GM18499 (cell line): Measurements from ENCODE around the gene KLHL14.

Experiments used
- ATAC-seq: cut with Tn5 transposase; IDR thresholded peaks from one replicate; pipeline ENCODE4 v1.9.1; 2021; ENCODE audit warnings: moderate number of reproducible peaks; ENCODE audit not compliant: insufficient read depth, unreplicated experiment

KLHL14 gene

DNA sequence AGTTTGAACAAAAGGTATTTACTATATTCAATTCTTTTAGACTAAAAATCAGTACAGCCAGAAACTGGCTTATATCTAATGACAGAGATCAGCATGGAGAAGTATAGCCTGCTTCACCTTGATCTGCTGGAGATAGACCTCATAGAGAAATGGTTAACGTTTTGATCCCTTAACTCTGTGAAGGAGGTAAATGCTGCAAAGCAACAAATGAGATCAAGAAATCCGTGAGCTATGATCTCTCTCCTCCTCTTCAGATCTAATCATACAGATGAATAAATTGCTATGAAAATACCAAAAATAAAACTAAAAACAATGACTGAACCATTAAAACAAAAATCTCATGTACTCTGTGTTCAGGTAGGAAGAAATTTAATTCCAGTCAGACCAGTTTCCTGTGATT is 42.8 kb downstream of the KLHL14 start:
- no peak for ATAC-seq

DNA sequence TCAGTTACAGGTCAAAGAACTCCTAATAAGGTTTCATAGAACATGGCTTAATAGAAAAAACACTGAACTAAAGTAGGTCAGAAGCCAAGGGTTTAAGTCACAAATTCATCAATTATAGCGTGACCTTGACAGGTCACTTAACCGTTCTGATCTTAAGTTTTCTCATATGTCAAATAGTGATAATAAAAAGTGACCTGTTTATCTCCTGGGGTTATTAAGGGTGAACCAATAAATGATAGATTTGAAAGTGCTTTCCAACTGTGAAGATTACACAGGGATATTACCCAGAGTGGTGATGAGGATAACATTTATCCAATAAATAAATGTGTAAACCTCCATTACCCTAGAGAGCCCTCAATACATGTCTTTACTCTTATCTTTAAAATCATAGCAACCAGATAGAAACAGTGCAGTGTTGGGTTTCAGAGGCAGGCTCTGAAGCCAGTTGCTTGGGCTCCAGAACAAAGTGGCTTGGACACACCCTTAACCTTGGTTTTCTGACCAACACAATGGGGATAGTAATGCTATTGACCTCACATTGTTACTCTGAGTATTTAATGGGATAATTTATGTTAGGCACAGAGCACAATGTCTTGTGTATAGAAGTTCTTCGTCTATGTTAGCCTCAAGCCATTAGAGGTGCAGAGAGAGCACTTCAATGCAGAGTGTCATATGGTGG is 48.6 kb downstream of the KLHL14 start:
- no peak for ATAC-seq

GRCh38 chr18:32722279-32722678 is 50.5 kb downstream of the KLHL14 start:
- ATAC-seq: no peak

DNA sequence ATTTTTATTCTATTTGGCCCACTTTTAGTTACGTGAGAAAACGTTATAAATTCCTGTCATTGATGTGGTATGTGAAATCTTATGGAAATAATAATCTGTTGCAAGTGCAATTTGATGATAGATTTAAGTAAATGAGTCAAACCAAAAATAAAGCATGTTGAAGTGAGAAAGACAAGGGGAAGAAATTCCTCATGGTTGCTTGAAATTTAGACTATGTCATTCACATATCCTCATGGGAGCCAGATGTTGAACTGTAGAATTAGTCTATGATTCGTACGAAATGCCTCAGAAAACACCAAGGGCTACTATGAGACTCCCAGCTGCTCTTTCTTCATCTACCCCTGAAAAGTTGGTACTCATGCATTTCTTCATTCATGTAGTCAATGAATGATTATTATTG is 55.7 kb downstream of the KLHL14 start:
- no peak for ATAC-seq

DNA sequence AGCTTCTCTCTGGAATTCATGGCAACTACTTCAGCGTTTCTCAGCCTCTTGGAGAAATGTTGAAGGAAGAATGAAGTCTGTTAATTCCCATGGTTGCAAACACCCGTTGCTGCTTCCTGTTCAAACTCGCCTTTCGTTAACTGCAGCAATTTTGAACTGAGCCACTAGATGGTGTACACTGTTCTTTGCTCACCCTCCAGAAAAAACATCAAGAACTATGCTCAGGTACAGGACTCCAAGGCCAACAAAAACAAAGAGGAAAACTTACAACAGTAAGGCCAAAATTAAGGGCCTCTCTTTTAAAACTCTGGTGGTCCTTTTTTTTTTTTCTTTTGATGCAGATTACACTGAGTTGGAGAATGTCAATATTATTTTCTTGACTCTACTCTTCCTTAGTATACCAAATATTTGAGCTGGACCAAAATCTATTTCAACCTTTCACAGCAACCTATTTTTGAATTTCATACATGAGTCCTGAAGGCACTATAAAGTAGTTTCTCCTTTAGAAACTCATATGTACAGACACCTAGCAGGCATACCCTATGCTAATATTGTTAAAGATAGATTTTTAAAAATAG is 58.2 kb downstream of the KLHL14 start:
- ATAC-seq: peak; percentile 97

GRCh38 chr18:32712860-32713259 is 60.0 kb downstream of the KLHL14 start:
- ATAC-seq: no peak

DNA sequence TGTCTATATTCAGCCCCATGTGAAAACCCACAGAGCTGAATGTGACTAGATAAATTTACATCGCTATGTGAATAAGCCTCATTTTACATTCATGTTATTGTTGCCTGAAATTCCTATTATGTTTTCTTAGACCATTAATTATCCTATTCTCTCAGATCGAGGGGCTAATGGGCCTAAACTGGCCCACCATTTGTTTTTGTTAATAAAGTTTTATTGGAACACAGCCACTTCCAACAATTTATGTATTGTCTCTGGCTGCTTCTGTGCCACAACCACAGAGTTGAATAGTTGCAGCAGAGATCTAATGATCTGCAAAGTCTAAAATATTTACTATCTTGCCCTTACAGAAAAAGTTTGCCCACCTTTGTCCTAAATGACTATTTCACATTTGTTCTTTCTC is 61.0 kb downstream of the KLHL14 start:
- ATAC-seq: no peak

- ATAC-seq: no peak
Measured at GRCh38 chr18:32707586-32707985, 65.2 kb downstream of the KLHL14 start.

DNA sequence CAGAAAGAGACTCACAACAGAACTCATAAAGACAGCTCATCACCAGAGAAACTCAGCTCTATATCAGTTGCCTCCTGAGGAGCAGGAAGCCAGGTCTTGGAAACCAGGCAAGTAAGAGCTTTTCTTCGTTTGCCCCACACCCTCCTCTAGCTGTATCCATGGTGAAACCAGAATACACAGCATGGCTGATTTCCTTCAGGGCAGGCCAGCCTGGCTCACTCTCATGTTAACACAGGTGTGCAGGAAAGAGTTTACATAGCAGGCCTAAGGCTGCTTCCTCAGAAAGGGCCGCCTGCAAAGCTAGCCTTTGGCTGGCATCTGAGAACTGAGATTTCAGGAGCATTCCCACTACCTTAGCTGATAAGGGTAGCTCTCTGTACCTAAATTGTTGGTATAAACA is 65.7 kb downstream of the KLHL14 start:
- ATAC-seq: no peak

DNA sequence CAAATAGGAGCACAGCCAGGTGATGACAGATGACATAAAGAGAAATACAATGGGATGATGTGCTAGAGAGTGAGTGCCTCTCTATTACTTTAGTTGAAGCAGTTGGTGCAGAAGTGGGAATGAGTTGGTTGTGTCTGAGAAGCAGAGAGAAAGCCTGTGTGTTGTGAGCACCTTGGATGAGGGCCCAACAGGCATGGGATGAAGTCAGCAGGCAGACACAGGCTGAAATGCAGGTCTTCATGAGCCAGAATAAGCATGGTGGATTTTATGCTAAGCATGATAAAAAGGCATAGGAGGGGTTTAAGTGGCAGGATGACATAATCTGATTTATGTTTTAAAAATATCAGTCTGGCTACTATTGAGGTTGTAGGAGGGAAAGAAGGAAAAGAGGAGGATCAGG is 71.5 kb downstream of the KLHL14 start:
- ATAC-seq: no peak

DNA sequence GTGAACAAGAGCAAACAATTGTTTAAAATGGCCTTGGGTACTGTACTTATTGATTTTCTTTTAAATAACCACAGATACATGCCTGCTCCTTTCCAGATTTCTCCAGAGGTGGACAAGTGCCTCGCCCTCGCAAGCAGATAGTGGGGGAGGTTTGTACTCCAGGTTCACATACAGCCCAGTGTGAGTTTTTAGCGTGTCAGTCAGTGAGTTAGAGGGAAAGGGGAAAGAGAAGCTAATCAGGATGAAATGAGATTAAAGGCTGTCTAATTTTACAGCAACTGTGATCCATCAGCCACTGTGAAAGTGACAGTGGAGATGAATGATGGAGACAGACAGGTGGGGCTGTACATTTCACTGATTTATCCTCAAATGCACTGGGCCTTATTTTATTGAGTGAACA is 74.7 kb downstream of the KLHL14 start:
- ATAC-seq: no peak

- ATAC-seq: no peak
Measured at GRCh38 chr18:32696376-32696775, 76.4 kb downstream of the KLHL14 start.

GRCh38 chr18:32695534-32695933 is 77.3 kb downstream of the KLHL14 start:
- no peak for ATAC-seq

- ATAC-seq: no peak
Measured at GRCh38 chr18:32688821-32689220, 84.0 kb downstream of the KLHL14 start.

- no peak for ATAC-seq
Measured at GRCh38 chr18:32684940-32685339, 87.9 kb downstream of the KLHL14 start.

- no peak for ATAC-seq
Measured at GRCh38 chr18:32684096-32684495, 88.7 kb downstream of the KLHL14 start.

DNA sequence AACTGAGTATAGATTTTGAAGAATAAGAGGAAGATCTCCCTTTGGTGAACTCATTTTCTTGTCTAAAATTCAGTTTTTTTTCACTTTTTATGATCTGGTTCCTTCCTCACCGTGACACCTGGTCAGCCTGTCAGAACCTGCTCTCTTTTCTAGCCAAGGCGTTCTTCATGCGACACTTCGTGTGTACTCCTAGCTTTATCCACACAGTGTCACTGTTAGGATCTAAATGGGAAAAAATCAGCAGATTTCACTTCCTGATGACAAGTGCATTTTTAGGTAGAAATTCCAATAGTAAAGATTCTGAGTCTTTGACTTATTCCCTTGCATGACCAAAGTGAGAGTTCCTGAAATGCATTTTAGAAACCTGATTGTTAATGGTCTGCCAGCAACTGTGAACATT is 89.8 kb downstream of the KLHL14 start:
- no peak for ATAC-seq

GRCh38 chr18:32677578-32677977 is 95.2 kb downstream of the KLHL14 start:
- ATAC-seq: no peak

DNA sequence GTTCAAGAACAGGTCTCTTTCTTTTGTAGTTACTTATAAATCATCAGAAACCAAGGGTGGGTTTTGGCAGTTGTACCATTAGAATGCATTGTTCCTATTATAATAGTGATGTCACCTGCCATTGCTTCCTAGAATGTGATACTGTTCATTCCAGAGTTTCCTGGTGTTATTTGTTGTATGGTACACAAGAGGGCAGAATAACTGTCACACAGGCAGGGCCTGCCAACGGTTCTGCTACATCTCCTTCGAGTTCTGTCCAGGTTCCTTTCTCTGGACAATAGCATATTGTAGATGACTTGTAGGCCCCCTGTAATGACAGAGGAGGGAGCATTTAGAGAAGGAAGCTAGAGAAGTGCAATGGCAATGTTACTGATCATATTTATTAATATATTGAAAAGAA is 98.3 kb downstream of the KLHL14 start:
- ATAC-seq: no peak

GRCh38 chr18:32672398-32672797 is 100.4 kb downstream of the KLHL14 start:
- no peak for ATAC-seq

GRCh38 chr18:32670727-32671126 is 102.1 kb downstream of the KLHL14 start:
- ATAC-seq: no peak

- no peak for ATAC-seq
Measured at GRCh38 chr18:32669549-32670165, 103.2 kb downstream of the KLHL14 start.
